ENCODE results near the gene CFAP77. TPM values are rescaled to one million over a fixed set of nuclear protein-coding genes. Genes with fewer than 3 reads are reported as not detected.

CFAP77 gene
- total and polyA plus RNA-seq, 2 donors from 2014 or later, result 0.50 TPM; not detected in 1

DNA sequence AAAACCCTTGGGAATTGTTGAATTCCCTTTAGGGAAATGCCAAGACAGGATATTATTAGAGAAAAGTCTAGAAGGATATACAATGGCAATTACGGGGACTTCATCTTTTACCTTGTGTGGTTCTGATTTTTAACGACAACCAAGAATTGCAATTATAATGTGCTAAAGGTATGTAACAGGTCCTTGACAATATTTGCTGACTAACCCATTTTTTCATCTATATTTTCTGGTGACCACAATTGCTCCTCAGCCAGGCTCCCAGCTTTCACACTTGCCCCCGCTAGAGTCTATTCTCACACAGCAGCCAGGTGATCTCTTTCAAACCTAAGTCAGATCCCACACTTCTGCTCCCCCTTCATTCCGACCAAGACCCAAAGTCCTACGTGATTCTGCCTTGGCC is 206.7 kb downstream of the CFAP77 start:
- DNase-seq, result no peak
- H3K36me3 ChIP-seq (ENCODE audit: control insufficient read depth in 2 of 3, insufficient read depth in 3 of 3, low read length in 3 of 3), result peaks cover 2 to 32% (median 18%) of the 10 kb centered on the region in 3 donors

DNA sequence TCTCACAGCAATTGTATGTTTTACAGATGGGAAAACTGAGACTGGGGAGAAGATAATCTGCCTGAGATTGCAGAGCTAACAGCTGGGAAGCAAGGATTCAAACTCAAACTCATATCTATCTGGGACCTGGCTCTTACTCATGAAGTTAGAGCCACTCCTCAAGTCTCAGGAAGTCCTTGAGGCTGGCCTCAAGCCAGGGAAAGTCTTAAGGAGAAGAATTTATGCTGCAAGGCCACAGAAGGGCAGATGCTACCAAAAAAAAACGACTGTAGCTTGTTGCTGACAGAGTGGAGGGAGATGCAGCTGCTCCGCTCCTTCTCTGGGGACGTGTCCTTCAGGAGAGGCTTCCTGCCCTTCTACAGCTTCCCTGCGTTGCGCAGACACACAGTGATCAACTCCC is 212.1 kb downstream of the CFAP77 start:
- DNase-seq, result peak in 3 of 5 donors; percentile 13 to 79 (median 29)
- no peak overlapping the region for H3K4me3 ChIP-seq (ENCODE audit: low read length in 3 of 3)
- FAIRE-seq, result no peak
- H3K9me3 ChIP-seq (ENCODE audit: control insufficient read depth in 2 of 3, insufficient read depth in 1 of 3, low read length in 3 of 3), result no peaks in the 10 kb centered on the region
- no peak overlapping the region for H3K9ac ChIP-seq (ENCODE audit: low read length in 3 of 3)
- TF ChIP-seq, protein P1, sequence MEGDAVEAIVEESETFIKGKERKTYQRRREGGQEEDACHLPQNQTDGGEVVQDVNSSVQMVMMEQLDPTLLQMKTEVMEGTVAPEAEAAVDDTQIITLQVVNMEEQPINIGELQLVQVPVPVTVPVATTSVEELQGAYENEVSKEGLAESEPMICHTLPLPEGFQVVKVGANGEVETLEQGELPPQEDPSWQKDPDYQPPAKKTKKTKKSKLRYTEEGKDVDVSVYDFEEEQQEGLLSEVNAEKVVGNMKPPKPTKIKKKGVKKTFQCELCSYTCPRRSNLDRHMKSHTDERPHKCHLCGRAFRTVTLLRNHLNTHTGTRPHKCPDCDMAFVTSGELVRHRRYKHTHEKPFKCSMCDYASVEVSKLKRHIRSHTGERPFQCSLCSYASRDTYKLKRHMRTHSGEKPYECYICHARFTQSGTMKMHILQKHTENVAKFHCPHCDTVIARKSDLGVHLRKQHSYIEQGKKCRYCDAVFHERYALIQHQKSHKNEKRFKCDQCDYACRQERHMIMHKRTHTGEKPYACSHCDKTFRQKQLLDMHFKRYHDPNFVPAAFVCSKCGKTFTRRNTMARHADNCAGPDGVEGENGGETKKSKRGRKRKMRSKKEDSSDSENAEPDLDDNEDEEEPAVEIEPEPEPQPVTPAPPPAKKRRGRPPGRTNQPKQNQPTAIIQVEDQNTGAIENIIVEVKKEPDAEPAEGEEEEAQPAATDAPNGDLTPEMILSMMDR (IDR thresholded peaks at IDR 0.05; ENCODE audit: borderline replicate concordance, extremely low read depth, insufficient read depth), result no peak
- no peaks in the 10 kb centered on the region for H3K4me1 ChIP-seq (ENCODE audit: control insufficient read depth in 2 of 3, insufficient read depth in 2 of 3, low read depth in 1 of 3, low read length in 3 of 3)
- no peaks in the 10 kb centered on the region for H3K27me3 ChIP-seq (ENCODE audit: control insufficient read depth, insufficient read depth, low read length)
- no peak overlapping the region for H3K27ac ChIP-seq (ENCODE audit: low read depth in 2 of 2, low read length in 2 of 2)
- intact Hi-C loops (cut with DNase I), result no loop called here
- peaks cover 0 to 36% (median 14%) of the 10 kb centered on the region in 3 donors for H3K36me3 ChIP-seq (ENCODE audit: control insufficient read depth in 2 of 3, insufficient read depth in 3 of 3, low read length in 3 of 3)

More for the DNA sequence above, 206.7 kb downstream of the CFAP77 start:
- FAIRE-seq, result no peak
- H3K4me1 ChIP-seq (ENCODE audit: control insufficient read depth in 2 of 3, insufficient read depth in 2 of 3, low read depth in 1 of 3, low read length in 3 of 3), result no peaks in the 10 kb centered on the region
- no peak overlapping the region for H3K9ac ChIP-seq (ENCODE audit: low read length in 3 of 3)
- TF ChIP-seq, protein P1 (IDR thresholded peaks at IDR 0.05; ENCODE audit: borderline replicate concordance, extremely low read depth, insufficient read depth), result no peak
- H3K27ac ChIP-seq (ENCODE audit: low read depth in 2 of 2, low read length in 2 of 2), result no peak overlapping the region
- no peak overlapping the region for H3K4me3 ChIP-seq (ENCODE audit: low read length in 3 of 3)
- intact Hi-C loops (cut with DNase I), result no loop called here
- no peaks in the 10 kb centered on the region for H3K9me3 ChIP-seq (ENCODE audit: control insufficient read depth in 2 of 3, insufficient read depth in 1 of 3, low read length in 3 of 3)
- H3K27me3 ChIP-seq (ENCODE audit: control insufficient read depth, insufficient read depth, low read length), result no peaks in the 10 kb centered on the region

Other genes with a start within 250 kb of the CFAP77 start
- gene NTNG2, start 248.2 kb upstream of the CFAP77 start, total RNA-seq, result 2.2 TPM
- gene NTNG2, start 248.2 kb upstream of the CFAP77 start, polyA plus RNA-seq (ENCODE audit: insufficient read depth, low read depth, low replicate concordance), result 0.54 TPM
- 56.8 TPM for gene SETX, start 55.2 kb upstream of the CFAP77 start, total RNA-seq
- 16.1 TPM for gene SETX, start 55.2 kb upstream of the CFAP77 start, polyA plus RNA-seq (ENCODE audit: insufficient read depth, low read depth, low replicate concordance)
- 16.3 TPM for gene TTF1, start 3.4 kb upstream of the CFAP77 start, total RNA-seq
- gene TTF1, start 3.4 kb upstream of the CFAP77 start, polyA plus RNA-seq (ENCODE audit: insufficient read depth, low read depth, low replicate concordance), result 10.3 TPM
- gene BARHL1, start 172.4 kb downstream of the CFAP77 start, total RNA-seq, result not detected
- gene BARHL1, start 172.4 kb downstream of the CFAP77 start, polyA plus RNA-seq (ENCODE audit: insufficient read depth, low read depth, low replicate concordance), result not detected